Prostate gland (tissue), 2 donors: ENCODE results near the gene PTK7.
A peak's percentile ranks its signal among the peaks of the same experiment; 100 is the strongest.

Experiments used
- POLR2AphosphoS5 ChIP-seq: sonication (generic); formaldehyde crosslinking; IDR thresholded peaks from one replicate; pipeline ENCODE4 v1.6.1; 2017; ENCODE audit warnings: antibody characterized with exemption
- TF ChIP-seq, protein P1 (sequence below), 4 experiments: fragments of 200-600 bp in 2 of 4; fragments of 450-650 bp in 2 of 4; sonication (generic) in 2 of 4; IDR thresholded peaks; 1 replicate in 3 of 4; 2 replicates in 1 of 4; pipeline ENCODE4 v1.5.1; 2016 to 2019; ENCODE audit warnings: antibody characterized with exemption in 4 of 4, mild to moderate bottlenecking in 2 of 4, moderate library complexity in 2 of 4

DNA sequence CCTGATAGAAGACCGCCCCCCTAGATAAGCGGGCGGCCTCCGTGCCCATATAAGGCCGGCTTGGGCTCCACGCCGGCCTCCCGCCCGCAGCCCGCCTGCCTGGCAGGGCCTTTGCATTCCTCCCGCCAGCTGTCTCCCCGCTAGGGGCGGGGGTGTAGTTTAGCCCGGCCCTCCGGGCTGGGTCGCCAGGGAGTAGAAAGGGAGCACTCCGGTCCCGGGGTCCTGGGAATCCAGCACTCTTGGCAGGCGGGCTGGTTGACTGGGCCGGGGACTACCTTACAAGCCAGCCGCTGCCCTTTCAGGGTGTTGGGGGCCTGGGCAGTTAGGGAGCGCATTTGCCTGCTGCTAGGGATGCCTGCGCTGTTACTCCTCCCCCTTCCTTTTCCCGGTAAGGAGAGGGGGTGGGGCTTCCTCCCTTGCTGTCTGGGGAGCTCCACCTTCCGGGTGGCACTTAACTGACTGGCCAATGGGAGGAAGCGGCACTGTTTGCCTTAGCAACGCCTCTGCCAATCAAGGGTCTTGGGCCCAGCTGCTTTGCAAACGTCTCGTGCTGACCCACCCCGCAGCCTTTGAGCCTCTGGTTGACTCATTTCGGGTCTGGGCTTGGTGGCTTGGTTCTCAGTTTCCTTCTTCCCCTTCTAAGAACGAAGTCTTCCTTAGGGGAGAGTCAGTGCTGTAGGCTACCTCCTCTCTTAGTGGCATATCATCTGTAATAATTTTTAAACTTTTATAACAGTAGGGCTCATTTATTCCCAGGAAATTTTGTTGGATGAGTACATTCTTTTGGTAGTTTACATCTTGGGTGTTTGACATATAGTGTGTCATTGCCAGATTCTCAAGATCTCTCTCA lies 98.4 kb downstream of the PTK7 start:
- peak; percentile 99 for TF ChIP-seq POLR2AphosphoS5
- TF ChIP-seq, protein P1, sequence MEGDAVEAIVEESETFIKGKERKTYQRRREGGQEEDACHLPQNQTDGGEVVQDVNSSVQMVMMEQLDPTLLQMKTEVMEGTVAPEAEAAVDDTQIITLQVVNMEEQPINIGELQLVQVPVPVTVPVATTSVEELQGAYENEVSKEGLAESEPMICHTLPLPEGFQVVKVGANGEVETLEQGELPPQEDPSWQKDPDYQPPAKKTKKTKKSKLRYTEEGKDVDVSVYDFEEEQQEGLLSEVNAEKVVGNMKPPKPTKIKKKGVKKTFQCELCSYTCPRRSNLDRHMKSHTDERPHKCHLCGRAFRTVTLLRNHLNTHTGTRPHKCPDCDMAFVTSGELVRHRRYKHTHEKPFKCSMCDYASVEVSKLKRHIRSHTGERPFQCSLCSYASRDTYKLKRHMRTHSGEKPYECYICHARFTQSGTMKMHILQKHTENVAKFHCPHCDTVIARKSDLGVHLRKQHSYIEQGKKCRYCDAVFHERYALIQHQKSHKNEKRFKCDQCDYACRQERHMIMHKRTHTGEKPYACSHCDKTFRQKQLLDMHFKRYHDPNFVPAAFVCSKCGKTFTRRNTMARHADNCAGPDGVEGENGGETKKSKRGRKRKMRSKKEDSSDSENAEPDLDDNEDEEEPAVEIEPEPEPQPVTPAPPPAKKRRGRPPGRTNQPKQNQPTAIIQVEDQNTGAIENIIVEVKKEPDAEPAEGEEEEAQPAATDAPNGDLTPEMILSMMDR (IDR thresholded peaks at IDR 0.05): peak; percentile 31 to 79 (median 48)
